SK-N-SH (cell line): ENCODE results near the gene KLF17.

Experiments used
- CTCF ChIP-seq: fragments of 200-600 bp; sonication (generic); IDR thresholded peaks from 2 replicates; pipeline ENCODE4 v1.6.1; 2017; ENCODE audit warnings: antibody characterized with exemption, mild to moderate bottlenecking, moderate library complexity
- ELF1 ChIP-seq: IDR thresholded peaks from 2 replicates; pipeline ENCODE4 v1.4.0; 2012
- EP300 ChIP-seq, 2 experiments: IDR thresholded peaks; 2 replicates each; pipeline versions ENCODE4 v1.4.0 to v1.6.1; 2012; ENCODE audit warnings: borderline replicate concordance in 1 of 2, low read depth in 1 of 2, low read length in 1 of 2
- FOSL2 ChIP-seq: IDR thresholded peaks from 2 replicates; pipeline ENCODE4 v1.4.0; 2012; ENCODE audit warnings: low read depth, mild to moderate bottlenecking, moderate library complexity, borderline replicate concordance
- FOXM1 ChIP-seq: IDR thresholded peaks from 2 replicates; pipeline ENCODE4 v1.4.0; 2012; ENCODE audit warnings: low read depth, mild to moderate bottlenecking
- JUND ChIP-seq: IDR thresholded peaks from 2 replicates; pipeline ENCODE4 v1.4.0; 2012
- MAX ChIP-seq: IDR thresholded peaks from 2 replicates; pipeline ENCODE4 v1.4.0; 2012; ENCODE audit warnings: low read depth
- MXI1 ChIP-seq: IDR thresholded peaks from 2 replicates; pipeline ENCODE4 v1.6.1; 2012; ENCODE audit warnings: mild to moderate bottlenecking, low read depth, low read length, improper control_type of control experiment
- NRF1 ChIP-seq: IDR thresholded peaks from 2 replicates; pipeline ENCODE4 v1.6.1; 2012; ENCODE audit warnings: low read depth, mild to moderate bottlenecking, low read length
- POLR2AphosphoS5 ChIP-seq: IDR thresholded peaks from 2 replicates; pipeline ENCODE4 v1.6.1; 2012; ENCODE audit warnings: low read depth, low read length
- SIN3A ChIP-seq: IDR thresholded peaks from 2 replicates; pipeline ENCODE4 v1.6.1; 2012; ENCODE audit warnings: low read depth, mild to moderate bottlenecking, low read length, moderate library complexity, borderline replicate concordance
- TAF1 ChIP-seq: IDR thresholded peaks from 2 replicates; pipeline ENCODE4 v1.6.1; 2012; ENCODE audit warnings: low read depth, mild to moderate bottlenecking, low read length, moderate library complexity, borderline replicate concordance
- USF1 ChIP-seq: IDR thresholded peaks from 2 replicates; pipeline ENCODE4 v1.4.0; 2012; ENCODE audit warnings: low read depth, borderline replicate concordance
- USF2 ChIP-seq: fragments of 150-350 bp; IDR thresholded peaks from 2 replicates; pipeline ENCODE4 v1.6.1; 2017; ENCODE audit warnings: antibody characterized with exemption, low read length, low read depth, borderline replicate concordance

GRCh38 chr1:44072821-44073220 is 45.8 kb upstream of the KLF17 start:
- TF ChIP-seq POLR2AphosphoS5 = no peak
- no peak for TF ChIP-seq USF2
- no peak for TF ChIP-seq CTCF
- no peak for TF ChIP-seq TAF1
- no peak for TF ChIP-seq FOXM1
- TF ChIP-seq NRF1 = no peak
- no peak for TF ChIP-seq MXI1
- no peak for TF ChIP-seq USF1
- no peak for TF ChIP-seq MAX
- TF ChIP-seq ELF1 = no peak
- no peak for TF ChIP-seq SIN3A
- TF ChIP-seq EP300 (IDR thresholded peaks at IDR 0.05; ENCODE audit: borderline replicate concordance in 1 of 2, low read depth in 1 of 2, low read length in 1 of 2) = no peak
- TF ChIP-seq JUND = no peak
- TF ChIP-seq FOSL2 = no peak
